Fibroblast of skin of left biceps (primary cell): ENCODE results near the gene KLF17.
"Not testable (repeated sequence)": the region's sequence is repeated elsewhere in the genome, so short reads cannot be mapped to it uniquely, and the experiment has no call there.

Source experiments
- DNase-seq, 2 experiments: peaks; one replicate each; pipeline ENCODE4 v3.0.0-alpha.2; 2013; ENCODE audit warnings: low read depth in 2 of 2

Gene KLF17

DNA sequence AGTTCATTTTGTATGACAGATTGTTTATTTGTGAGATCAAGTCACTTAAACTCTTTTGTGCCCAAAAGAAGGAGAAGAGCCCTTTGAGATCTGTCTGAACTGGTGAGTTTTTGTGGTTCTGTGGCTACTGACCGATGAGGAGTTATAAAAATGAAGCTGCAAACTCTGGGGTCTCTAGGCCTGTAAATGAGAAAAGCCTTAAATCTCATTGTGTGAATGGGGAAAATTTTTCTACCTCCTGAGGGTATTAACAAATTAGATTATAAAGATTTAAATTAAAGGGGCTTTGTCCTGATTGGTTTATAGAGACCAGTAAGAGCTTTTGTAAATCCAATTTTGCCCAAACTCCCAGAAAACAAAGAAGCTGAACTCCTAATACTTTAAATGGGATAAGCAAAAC lies 9.7 kb upstream of the KLF17 start:
- DNase-seq = no peak

DNA sequence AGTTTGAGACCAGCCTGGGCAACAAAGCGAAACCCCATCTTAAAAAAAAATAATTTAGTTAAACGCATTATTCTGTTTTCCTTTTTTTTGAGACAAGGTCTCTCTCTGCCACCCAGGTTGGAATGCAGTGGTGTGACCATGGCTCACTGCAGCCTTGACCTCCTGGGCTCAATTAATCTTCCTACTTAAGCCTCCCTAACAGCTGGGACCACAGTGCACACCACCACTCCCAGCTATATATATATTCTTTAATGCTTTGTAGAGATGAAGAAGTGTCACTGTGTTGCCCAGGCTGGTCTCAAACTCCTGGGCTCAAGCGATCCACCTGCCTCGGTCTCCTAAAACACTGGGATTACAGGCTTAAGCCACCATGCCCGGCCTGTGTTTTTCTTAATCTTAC lies 7.7 kb upstream of the KLF17 start:
- no peak for DNase-seq

DNA sequence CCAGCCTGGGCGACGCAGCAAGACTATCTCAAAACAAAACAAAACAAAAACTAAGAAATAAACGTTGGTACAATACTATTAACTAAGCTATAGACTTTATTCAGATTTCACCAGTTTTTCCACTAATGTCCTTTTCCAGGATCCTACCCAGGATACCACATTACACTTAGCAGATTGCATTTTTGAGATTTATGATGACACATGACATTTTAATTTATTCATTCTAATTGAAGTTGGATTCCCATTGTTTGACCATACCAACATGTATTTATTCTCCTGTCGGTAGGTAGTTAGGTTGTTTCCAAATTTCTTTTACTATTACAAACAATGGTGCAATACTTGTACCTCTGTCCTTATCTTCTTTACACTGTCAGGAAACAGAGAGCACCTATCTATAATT lies 6.8 kb upstream of the KLF17 start:
- DNase-seq = no peak

DNA sequence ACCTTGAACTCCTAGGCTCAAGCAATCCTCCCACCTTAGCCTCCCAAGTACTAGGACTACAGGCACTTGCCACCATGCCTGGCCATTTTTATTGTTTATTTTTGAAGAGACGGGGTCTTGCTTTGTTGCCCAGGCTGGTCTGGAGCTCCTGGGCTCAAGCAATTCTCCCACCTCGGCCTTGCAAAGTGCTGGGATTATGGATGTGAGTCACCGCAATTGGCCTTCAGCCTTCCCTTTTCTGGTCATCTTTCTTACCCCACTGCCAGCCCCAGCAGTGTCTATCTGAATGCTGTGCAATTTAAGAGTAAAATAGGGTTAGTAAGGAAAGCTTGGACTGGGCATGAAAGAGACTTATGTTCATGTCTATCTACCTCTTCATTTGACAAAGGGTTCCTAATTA lies 6.1 kb upstream of the KLF17 start:
- DNase-seq = no peak

DNA sequence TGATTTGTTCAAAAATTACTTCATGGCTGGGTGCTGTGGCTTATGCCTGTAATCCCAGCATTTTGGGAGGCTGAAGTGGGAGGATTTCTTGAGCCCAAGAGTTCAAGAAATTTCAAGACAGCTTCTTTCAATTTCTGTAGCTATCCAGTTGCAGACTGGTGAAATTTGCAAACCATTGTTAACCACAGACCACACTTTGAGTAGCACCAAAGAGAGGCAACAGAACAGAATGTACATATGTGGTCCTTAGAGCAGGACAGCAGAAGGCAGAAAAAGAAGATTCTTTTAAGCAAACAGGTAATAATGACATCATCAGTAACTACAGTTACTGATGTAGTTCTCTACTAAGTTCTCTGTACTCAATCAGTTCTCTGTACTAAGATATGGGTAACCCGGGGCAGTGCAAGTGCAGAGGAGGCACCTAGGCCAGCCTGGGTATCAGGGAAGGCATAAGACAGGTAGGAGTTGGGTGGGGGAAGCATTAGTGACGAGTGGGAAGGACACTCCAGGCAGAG lies 5.5 kb upstream of the KLF17 start:
- DNase-seq = no peak

DNA sequence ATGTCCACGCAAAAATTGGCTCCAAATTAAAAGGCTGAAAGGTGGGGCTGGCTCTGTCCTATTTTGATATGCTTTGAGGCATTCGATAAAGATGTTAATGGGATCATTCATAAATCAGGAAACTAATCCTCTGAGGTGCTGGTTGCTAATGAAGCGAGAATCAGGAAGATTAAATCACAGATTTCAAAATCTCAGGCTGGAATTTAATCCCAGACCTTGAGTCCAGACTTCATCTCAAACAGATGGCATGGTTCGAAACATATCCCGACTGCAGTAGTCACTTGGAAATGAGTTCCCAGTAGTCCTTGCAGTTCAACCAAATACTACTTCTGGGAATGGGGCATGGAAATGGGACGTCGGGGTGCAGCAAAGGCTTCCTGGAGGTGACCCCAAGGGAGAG lies 4.5 kb upstream of the KLF17 start:
- no peak for DNase-seq

DNA sequence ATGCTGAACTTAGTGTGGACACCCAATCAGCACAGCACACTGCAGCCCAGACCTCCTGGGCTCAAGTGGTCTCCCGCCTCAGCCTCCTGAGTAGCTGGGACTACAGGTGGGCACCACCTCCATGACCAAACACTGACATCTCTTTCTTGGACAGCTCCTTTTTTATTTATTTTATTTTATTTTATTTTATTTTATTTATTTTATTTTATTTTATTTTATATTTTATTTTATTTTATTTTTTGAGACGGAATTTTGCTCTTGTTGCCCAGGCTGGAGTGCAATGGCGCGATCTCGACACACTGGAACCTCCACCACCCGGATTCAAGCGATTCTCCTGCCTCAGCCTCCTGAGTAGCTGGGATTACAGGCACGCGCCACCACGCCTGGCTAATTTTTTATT lies 1.3 kb upstream of the KLF17 start:
- not testable (repeated sequence) for DNase-seq

DNA sequence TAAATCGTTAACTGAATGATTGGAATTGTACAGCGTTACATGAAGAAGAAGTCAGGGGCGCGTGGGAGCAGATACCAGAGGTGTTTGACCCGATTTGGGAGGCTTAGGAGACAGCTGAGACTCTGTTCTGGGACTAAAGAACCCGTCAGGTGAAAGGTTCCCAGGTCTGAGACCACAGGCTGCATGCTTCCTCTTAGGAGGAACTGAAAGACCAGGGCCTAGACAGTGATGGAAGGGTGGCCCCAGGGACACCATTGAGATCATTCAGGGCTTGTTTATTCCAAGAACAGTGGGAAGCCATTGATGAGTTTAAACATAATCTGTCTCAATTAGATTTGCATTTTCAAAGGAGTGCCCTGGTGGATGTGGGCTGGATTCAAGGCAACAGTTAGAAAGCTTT lies 904 bp downstream of the KLF17 start:
- DNase-seq = no peak

DNA sequence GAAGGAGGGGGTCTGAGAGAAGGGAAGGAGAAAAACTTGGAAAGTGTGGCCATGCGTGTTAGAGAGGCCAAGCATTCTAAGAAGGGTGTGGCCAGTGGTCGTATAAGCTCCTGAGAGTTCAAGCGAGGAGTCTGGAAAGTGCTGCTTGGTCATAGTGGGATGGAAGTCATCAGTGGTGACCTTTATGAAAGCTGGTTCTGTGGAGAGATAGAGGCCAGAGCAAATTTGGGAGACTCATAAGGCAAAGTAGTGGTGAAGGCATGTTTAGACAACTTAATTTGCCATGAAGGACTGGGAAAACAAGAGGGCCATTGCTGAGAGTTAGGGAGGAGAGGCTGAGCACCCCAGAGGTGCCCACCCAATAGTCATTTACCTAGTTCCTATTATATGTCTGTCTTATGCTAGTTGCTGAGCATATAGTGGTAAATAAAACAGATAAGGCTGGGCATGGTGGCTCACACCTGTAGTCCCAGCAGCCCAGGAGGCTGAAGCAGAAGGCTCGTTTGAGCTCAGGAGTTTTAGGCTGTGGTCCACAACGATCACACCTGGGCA lies 1.9 kb downstream of the KLF17 start:
- DNase-seq = no peak

DNA sequence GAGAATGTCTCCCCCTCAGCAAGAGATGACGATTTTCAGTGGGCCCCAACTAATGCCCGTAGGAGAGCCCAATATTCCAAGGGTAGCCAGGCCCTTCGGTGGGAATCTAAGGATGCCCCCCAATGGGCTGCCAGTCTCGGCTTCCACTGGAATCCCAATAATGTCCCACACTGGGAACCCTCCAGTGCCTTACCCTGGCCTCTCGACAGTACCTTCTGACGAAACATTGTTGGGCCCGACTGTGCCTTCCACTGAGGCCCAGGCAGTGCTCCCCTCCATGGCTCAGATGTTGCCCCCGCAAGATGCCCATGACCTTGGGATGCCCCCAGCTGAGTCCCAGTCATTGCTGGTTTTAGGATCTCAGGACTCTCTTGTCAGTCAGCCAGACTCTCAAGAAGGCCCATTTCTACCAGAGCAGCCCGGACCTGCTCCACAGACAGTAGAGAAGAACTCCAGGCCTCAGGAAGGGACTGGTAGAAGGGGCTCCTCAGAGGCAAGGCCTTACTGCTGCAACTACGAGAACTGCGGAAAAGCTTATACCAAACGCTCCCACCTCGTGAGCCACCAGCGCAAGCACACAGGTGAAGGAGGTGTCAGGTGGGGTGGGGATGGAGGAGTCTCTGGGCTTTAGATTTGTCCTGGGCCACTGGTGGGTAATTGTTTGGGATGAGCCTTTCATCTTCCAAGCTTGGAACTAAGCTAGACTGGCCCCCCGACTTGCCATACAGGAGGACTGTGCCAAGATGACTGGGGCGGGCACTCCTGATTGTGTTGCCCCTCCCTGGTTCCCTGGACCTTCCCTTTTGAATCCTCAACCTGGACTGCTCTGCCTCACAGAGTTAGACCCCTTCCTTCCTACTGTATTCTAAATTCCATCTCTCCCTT lies 11.2 kb downstream of the KLF17 start:
- no peak for DNase-seq

DNA sequence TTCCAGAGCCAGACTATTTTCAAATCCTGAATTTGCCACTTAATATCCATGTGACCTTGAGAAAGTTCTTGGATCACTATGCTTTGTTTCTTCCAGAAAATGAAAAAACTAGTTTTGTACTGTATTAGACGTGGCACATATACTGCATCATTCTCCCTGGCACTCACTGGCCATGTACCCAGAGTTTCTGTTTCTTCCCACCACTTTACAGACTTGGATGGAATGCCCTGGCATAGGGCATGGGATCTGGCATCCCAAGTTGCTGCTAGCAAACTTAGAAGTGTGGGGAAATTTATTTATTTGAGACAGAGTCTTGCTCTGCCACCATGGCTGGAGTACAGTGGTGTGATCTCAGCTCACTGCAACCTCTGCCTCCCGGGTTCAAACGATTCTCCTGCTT lies 12.8 kb downstream of the KLF17 start:
- DNase-seq = no peak

DNA sequence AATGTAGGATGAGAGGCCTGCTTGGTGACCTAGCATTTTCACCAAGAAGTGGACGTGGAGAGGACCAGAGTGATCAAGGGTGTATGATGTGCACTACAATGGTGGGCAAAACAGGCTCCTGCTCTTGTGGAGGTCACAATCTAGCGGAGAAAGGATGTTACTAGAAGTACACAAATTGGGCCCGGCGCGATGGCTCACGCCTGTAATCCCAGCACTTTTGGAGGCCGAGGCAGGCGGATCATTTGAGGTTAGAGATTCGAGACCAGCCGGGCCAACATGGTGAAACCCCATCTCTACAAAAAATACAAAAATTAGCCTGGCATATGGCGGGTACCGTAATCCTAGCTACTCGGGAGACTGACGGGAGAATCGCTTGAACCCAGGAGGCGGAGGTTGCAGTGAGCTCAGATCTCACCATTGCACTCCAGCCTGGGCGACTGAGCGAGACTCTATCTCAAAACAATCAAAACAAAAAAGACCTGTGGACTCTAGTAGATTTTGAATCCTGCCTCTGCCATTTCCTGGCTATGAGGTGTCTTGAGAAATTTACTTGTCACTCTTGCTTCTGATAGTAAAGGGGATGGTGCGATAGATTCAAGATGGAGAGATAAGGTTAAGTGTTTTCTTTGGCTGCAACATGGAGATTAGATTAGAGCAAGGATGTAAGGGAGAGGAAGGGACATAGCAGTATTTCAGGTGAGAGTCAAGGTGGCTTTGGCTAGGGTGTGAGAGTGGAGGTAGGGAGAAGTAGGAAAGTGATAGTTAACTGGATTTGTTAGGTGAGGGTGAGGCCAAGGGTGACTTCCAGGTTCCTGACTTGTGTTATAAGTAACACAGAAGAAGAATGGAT lies 15.7 kb downstream of the KLF17 start:
- no peak for DNase-seq

DNA sequence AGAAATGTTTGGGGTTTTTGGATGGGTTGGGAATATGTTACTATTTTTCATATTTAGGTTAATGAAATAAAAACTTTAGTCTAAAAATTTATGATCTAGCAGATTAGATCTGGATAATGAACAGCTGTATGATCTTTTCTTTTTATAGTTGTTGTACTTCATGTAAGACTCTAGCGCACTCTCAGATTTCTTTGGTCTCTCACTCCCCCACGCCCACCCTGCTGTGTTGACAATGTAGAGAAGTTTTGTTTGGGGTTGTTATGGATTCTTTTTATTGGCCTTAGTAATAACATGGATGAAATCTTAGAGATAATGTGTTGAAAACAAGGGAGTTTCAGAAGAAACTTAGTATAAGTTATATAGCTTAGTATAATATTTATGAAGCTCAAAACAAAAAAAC lies 17.3 kb downstream of the KLF17 start:
- no peak for DNase-seq

DNA sequence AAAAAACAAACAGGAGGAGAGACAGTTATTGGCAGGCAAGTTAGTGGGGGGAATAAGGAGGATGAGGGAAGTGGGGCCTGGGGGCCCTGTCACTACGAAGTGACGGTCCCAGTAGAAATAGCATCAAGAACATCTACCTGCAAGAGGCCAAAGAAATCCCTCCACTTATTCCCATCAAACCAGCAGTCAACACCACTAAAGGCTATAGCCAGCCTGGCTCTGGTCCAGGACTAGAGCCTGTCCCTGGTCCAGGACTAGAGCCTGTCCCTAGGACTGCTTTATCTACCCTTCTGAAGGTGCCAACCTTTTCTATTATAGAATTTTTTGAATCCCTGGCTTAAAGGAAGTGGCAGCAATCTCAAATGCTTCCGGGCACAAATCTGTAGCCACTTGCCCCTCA lies 19.6 kb downstream of the KLF17 start:
- DNase-seq = no peak

DNA sequence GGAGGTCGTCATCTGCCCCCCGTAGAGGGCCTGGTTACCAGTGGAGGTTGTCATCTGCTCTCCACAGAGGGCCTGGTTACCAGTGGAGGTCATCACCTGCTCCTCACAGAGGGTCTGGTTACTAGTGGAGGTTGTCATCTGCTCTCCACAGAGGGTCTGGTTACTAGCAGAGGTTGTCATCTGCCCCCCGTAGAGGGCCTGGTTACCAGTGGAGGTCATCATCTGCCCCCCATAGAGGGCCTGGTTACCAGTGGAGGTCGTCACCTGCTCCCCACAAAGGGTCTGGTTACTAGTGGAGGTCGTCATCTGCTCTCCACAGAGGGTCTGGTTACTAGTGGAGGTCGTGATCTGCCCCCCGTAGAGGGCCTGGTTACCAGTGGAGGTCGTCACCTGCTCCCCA lies 20.9 kb downstream of the KLF17 start:
- not testable (repeated sequence) for DNase-seq

DNA sequence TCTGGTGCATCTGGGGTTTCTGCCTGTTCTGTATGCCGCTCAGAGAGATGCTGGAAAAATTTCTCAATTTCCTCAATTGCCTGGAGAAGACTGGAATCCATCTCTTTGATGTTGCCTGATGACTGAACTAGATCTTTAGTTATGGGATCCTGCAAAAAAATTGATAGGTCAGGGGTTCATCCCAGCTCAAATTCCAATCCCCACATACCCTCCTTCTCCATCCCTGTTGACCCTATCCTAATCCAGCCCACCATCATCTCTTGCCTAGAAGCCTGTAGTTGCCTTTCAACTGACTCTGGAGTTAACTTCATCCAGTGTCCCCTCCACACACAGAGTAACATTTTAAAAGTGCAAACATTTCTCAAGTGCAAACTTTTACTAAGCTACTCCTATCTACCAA lies 22.9 kb downstream of the KLF17 start, which contains the start of gene KLF18:
KLF18 (minus strand) TSS at position 101 of the 400 bp plus-strand sequence; CDS start at position 101, 0 bp downstream.
- DNase-seq = no peak

DNA sequence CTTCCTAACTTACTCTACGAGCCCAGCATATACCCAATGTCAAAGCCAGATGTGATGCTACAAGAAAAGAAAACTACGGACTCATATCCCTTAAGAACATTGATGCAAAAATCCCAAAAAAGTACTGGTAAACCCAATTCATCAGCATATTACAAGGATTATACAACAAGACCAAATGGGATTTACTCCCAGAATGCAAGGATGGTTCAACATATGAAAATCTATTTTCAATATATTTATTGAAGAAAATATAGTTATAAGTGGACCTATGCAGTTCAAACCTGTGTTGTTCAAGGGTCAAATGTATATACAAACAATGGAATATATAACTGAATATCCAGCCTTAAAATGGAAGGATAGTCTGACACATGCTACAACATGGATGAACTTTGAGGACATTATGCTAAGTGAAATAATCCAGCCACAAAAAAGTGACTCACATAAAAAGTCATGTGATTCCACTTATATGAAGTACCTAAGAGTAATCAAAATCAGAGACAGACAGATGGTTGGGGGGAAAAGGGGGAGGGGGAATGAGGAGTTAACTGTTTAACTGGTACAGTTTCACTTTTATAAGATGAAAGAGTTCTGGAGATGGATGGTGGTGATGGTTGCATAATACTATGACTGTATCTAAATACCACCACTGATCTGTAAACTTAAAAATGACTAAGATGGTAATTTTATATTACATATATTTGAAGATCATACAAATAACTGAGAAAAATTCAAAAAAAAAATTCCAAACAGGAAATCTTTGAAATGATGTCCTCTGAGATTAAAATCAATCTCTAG lies 26.5 kb downstream of the KLF17 start:
- DNase-seq = no peak

DNA sequence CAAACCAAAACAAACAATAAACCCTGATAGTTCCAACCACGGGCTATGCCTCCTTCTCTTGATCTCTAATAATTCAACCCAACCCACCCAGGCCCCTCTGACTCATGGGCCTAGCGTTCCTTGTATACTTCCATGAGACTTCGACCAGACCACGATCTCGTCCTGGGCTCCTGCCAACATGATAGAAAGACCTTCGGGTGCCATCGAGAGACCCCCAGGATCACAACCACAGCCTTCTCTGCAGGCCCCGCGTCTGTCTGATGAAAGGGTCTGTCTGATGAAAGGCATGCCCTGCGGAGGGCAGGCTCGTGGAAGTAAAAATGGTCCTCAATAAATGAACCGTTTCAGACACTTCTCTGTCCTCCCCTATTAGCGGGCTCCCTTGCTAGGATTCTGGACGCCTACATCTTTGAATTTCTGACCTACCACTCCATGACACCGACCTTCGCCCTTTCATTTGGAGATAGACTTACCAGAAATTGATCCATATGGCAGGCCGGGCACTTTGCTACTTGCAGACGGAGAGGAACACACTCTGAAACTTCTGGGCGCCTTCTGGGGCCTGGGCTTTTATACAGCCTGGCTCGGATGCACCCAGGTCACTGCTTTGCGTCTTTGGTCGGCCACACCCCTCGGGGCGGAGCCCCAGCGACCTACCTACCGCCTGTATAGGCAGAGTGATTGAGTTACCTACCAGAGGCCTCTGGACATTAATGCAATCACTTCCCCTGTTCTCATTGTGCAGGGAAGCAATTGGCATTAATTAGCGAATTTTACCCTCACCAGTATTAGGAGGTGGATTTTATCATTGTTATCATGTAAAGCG lies 28.1 kb downstream of the KLF17 start:
- no peak for DNase-seq

DNA sequence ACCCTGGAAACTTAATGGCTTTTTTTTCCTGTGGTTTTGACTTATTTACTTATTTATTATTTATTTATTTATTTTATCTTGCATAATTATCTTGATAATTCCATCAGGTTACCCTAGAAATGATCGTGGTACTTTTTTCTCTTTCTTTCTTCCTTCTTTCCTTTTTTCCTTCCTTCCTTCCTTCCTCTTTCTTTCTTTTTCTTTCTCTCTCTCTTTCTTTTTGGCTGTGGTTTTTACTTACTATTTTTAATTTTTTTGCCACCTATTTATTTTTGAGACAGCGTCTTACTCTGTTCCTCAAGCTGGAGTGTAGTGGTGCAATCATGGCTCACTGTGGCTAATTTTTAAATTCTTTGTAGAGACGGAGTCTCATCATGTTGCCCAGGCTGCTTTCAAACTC lies 29.0 kb downstream of the KLF17 start:
- no peak for DNase-seq

DNA sequence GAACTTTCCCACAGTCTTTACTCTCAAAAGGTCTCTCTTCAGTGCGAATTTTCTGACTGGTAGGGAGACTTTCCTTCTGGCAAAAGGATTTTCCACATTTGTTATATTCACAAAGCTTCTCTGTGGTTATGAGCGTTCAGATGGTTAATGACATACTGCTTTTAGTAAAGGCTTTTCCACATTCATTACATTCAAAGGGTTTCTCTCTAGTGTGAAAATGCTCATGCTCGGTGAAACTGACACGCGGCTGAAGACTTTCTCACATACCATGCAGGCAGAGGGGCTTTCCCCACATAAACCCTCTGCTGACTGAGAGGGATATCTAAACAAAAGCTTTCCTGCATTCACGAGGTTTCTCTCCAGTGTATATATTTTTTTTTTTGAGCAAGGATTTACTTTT lies 32.7 kb downstream of the KLF17 start:
- DNase-seq = no peak

DNA sequence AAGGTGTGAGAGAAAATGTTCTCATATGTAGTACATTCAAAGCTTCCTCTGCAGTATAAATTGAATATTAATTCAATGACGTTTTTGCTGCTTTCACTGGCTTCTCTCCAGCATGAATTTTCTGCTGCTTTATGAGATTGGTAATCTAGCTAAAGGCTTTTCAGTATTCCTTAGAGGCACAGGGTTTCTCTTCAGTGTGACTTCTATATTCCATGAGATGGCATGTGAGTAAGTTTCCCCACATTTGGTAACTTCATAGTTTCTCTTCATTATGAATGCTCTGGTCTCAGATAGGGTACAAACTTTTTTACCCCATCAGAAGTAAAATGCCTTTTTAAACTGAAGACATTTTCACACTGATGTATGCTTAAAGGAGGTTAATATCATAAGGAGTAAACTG lies 33.2 kb downstream of the KLF17 start:
- no peak for DNase-seq
